GM18517 (cell line): ENCODE results near the gene EFCAB6.

Experiments used
- ATAC-seq: cut with Tn5 transposase; IDR thresholded peaks from one replicate; pipeline ENCODE4 v1.9.1; 2021; ENCODE audit warnings: mild to moderate bottlenecking, moderate library complexity; ENCODE audit not compliant: unreplicated experiment

The EFCAB6 gene

DNA sequence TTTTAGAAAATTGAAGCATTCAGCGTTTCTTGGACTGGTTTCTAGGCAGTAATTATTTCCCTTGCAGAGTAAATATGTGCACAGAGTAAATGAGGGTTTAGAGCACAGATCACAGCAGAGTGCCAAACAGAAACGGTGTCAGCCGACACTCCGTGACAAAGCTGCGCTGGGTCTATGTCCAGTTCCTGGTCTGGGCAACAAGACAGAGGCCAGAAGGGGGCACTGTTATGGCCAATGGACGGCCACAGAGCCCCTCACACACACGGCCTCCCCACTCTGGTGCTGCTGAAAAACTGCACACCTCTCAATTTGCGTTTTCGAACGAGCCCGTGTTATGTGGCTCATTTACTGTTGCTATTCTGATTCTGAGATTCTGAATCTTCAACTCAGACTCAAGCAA is 219.6 kb downstream of the EFCAB6 start:
- ATAC-seq = no peak

DNA sequence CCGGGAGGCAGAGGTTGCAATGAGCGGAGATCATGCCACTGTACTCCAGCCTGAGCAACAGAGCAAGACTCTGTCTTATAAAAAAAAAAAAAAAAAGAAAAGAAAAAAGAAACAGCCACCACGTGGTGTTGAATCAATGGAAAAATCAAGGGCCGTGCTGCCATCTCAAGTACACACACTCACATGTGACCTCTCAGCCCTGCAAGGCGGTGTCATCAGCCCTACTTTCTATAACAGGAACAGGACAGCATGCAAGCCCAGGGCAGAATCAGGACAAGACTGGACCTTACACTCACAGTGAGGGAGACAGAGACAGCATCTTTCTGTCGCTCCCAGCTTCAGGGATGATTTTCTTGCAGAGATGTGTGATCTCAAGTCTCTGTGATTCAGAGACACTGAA is 220.7 kb downstream of the EFCAB6 start:
- ATAC-seq = no peak

GRCh38 chr22:43587574-43587973 is 224.5 kb downstream of the EFCAB6 start:
- no peak for ATAC-seq

- ATAC-seq = no peak
Observed at GRCh38 chr22:43583501-43583900, 228.6 kb downstream of the EFCAB6 start.

DNA sequence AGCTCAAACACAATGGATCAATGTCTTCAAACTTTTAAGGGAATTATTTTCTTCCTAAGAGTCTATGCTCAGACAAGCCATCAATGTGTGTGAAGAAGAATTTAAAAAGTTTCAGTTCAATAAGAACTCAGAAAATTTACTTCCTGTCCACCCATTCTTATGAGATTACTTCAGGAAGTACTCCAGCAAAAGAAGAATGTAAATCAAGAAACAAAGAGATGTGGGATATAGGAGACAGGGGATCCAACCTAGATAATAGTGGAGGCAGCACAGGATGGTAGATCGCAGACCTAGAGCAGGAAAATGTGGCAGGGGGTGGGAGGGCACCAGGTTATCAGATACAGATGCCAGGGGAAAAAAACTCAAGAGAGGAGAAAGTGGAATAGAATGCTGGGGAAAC is 229.7 kb downstream of the EFCAB6 start:
- ATAC-seq = no peak

DNA sequence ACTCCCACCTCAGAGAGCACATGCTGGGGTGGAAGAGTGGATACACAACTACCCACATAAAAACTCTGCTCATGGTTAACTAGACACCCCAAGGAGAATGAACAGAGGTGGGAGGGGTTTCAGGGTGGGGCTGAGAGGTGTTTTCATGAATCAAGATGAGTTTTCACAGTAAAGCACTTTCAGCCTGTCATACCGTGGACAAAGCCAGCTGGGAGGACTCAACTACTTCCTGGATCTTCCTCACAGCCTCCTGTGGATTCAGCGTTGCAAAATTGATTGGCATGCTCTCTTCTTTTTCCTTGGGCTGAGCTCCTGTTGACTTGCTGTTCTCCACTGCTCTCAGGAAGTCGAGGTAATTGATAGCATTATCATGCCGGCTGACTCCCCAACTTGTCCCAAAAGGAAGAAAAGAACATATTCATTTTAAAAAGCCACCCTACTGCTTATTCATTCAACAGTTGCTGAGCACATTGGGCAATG is 231.8 kb downstream of the EFCAB6 start:
- no peak for ATAC-seq

DNA sequence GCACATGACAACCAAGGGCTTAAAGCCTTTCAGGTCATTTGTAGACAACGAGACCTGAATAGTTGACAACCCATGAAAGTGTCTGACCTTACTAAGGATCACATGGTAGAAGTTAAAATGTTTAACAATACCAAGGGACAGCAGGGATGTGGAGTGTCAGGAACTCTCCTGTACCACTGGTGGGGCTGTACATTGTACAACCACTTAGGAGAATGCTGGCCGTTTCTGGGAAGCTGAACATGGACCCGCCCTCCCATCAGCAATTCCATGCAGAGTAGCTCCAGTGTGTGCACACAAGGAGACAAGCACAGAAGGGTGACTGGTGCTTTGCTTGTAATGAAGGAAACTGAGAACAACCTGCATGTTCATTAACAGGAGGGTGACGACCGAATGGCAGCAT is 237.4 kb downstream of the EFCAB6 start:
- no peak for ATAC-seq

GRCh38 chr22:43572710-43573109 is 239.4 kb downstream of the EFCAB6 start:
- ATAC-seq = no peak

DNA sequence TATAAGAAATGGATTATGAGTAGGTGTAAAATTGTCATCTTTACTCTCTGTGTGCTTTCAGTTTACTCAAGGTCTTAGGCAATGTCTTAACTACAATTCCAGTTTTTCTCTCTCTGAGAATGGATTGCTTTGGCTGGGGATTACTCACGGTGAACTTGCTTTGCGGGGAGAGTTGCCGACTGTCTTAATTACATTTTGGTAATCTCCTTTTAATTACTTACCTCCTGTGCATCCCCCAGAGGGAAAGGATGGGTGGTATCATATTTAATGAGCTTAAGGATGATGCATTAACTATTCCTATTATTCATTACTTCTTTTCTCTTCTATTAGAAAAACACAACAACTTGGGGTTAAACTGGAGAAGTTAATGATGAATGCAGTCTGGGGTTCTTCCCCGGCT is 240.9 kb downstream of the EFCAB6 start:
- ATAC-seq = no peak

DNA sequence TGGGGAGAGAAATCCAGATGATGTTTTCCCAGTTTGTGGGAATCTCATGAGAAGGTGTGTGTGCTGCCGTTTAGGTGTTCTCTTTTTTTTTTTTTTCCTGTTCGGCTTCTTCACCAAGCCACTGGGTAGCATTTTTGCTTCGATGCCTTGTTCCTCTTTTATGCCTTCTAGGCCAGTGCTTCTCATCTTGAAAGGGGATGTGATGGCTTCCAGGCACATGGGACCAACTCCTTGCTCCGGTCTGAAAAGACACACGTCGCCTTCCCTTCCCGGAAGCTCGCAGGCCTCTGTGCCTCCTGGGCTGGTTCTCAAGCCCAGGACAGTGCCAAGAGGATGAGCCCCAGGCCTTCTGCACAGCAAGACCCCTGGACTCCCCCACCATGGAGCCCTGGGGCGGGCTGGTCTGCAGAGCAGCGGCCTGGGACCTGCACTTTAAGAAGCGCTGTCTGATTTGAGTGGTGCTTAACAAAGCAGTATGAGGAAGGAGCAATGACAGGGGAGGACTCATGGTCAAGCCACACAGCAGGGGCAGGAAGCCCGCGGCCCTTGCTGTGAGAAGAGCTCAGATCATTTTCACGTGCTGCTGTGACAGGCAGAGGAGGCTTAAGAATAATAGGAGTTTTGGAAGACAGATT is 241.5 kb downstream of the EFCAB6 start:
- no peak for ATAC-seq

GRCh38 chr22:43569111-43569510 is 243.0 kb downstream of the EFCAB6 start:
- ATAC-seq = no peak

- no peak for ATAC-seq
Observed at GRCh38 chr22:43567691-43568324, 244.3 kb downstream of the EFCAB6 start.

DNA sequence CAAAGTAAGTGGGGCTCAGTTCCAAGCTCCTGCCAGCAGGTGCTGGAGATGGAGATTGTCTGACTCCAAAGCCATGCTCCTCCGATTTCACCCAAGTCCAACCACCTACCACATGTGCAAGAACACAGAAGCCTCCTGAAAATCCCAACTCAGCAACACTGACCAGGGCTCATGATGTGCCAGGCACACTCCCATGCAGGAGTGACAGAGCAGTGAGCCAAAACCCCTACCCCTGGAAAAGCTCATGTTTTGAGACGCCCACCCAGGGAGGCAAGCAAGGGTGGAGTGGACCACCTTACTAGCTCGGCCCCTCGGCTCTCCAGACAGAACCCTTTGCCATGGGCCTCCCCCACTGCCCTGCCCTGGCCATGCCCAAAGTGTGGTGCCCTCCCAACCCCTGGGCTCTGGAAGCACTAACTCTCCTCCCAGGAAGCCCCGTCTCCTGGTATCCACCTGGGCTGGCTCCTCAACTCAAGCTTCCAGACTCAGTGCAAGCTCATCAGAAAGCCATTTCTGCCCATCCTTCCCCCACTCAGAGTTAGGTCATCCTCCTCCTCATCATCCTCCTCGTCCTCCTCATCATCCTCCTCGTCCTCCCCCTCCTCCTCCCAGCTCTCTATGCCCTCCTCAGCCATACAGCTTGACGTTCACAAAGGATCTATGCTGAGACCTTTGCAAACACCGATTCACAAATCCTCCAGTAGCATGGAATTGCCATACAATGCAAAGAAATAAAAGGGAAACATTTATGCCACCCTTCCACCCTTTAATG is 245.4 kb downstream of the EFCAB6 start:
- no peak for ATAC-seq

- no peak for ATAC-seq
Observed at GRCh38 chr22:43566021-43566420, 246.1 kb downstream of the EFCAB6 start.

DNA sequence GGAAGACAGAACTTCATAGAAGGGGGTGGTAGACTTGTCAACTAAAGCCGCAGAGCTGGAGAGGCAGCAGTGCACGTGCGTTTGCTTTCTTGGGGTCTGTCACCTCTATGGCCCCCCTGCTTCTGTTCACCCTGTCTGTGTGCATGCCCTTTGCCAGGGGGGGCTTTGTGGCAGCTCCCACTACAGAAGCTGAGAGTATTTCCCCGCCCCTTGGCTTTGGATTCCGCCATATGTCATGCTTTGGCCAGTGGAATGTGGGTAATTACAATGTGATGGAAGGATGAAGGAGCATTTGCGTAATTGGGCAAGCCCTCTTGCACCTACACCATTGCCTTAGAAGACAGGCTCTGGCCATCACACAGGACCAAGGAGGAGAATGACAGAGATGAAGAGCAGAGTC is 247.2 kb downstream of the EFCAB6 start:
- ATAC-seq = no peak

DNA sequence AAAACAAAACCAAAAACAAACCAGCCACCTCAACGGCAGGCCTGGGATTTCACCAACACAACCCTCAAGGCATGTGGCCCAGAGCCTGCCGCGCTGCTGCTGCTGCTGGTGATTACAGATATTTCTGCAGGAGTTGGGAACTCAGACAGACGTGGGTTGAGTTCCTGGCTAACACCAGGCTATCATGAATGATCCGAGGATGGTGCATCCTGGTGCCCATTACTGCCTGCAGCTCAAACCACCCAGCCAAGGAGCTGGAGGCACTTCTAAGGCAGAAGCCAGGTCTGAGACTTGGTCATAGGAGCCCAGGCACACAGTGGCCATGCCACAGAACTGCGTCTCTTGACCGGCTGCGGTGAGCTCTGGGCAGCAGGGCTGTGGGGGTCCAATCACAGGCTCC is 248.5 kb downstream of the EFCAB6 start:
- ATAC-seq = no peak

GRCh38 chr22:43562843-43563242 is 249.3 kb downstream of the EFCAB6 start:
- no peak for ATAC-seq

GRCh38 chr22:43561415-43562178 is 250.5 kb downstream of the EFCAB6 start:
- no peak for ATAC-seq

- ATAC-seq = no peak
Observed at GRCh38 chr22:43560651-43561050, 251.5 kb downstream of the EFCAB6 start.

DNA sequence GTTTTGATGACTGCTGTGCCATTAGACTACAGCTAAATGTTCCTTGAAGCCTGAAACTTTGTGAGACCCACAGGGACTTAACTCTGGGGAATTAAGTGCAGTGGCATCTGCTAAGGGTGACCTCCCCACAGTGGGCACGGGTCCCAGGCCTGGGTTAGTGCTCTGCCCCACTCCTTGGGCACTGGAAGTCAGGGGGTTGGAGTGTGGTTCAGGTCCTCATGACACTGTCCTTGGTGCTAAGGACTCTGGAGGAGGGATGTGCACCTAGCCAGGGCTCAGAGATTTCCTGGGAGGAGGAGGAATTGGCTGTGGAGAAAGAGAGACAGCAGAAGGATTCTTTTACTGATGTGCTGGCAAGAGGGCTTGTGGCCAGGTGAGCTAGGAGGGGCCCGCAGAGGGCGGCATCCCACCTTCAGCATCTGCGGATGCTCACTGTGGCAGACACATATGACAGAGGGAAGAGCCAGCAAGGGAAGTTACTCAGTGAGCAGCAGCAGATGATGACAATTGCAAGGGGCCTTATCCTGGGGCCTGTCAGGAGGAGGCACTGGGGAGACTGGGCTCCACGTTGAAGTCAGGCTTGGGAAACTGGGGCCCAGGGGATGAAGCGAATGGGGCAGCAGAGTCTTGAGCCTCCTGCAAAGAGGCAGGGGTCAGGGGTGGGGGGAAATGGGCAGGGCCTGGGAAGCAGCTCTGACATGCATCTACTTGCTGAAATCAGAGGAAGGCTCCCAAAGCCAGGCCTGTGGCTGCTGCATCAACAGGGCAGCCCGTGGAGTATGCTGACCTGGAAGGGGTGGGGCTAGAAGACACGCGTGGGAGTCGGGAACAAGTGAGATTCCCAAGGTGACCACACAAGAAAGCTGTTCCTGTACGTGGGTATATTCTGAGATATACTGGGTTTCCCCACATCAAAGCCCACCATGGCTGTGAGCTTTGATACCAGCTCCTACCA is 256.3 kb downstream of the EFCAB6 start:
- no peak for ATAC-seq
